ENCODE measurements around the gene WDR62. TPM values are rescaled to one million over a fixed set of nuclear protein-coding genes. Genes with fewer than 3 reads are reported as not detected.
"Not testable (repeated sequence)": the region's sequence is repeated elsewhere in the genome, so short reads cannot be mapped to it uniquely, and the experiment has no call there.

Gene WDR62
- total and polyA plus RNA-seq, 5 experiments from 2014 or later: 0.13 to 2.5 (median 1.1) TPM; not detected in 1

GRCh38 chr19:36068810-36069499, 14.3 kb downstream of the WDR62 start:
- H3K4me3 Mint-ChIP-seq, H3K9me3 Mint-ChIP-seq, H3K27ac Mint-ChIP-seq, ATAC-seq, H3K4me1 Mint-ChIP-seq, DNase-seq, POLR2A ChIA-PET, H3K36me3 Mint-ChIP-seq, H3K27me3 Mint-ChIP-seq: not testable (repeated sequence)

GRCh38 chr19:36072081-36072480, 17.4 kb downstream of the WDR62 start:
- Mint-ChIP-seq H3K4me1 (no peaks in the 10 kb centered on the region), H3K4me3 (no peak overlapping the region), H3K27ac (no peak overlapping the region), H3K9me3 (no peaks in the 10 kb centered on the region), H3K27me3 (no peaks in the 10 kb centered on the region), H3K36me3 (peaks cover 0 to 7% (median 0%) of the 10 kb centered on the region in 3 donors)
- no peak for ATAC-seq
- POLR2A ChIA-PET: no interaction called here
- no peak for DNase-seq

GRCh38 chr19:36073121-36073876, 18.6 kb downstream of the WDR62 start:
- no peak for DNase-seq
- no peak overlapping the region for H3K27ac Mint-ChIP-seq
- POLR2A ChIA-PET: interaction anchor here (0.6 kb wide), 1 partner anchor 104 kb away, joined by 3 read pairs; no protein-coding TSS in a partner anchor
- H3K4me1 Mint-ChIP-seq: no peaks in the 10 kb centered on the region
- H3K36me3 Mint-ChIP-seq: peaks cover 0 to 5% (median 0%) of the 10 kb centered on the region in 3 donors
- H3K27me3 Mint-ChIP-seq: no peaks in the 10 kb centered on the region
- H3K9me3 Mint-ChIP-seq: no peaks in the 10 kb centered on the region
- no peak for ATAC-seq
- H3K4me3 Mint-ChIP-seq: no peak overlapping the region

GRCh38 chr19:36079389-36079945, 24.8 kb downstream of the WDR62 start:
- no peaks in the 10 kb centered on the region for H3K9me3 Mint-ChIP-seq
- POLR2A ChIA-PET: interaction anchor here (0.6 kb wide), 1 partner anchor 1802 kb away, joined by 11 read pairs; no protein-coding TSS in a partner anchor
- H3K36me3 Mint-ChIP-seq: peaks cover 0 to 3% (median 0%) of the 10 kb centered on the region in 3 donors
- ATAC-seq (no peak), DNase-seq (no peak)
- no peaks in the 10 kb centered on the region for H3K4me1 Mint-ChIP-seq
- no peaks in the 10 kb centered on the region for H3K27me3 Mint-ChIP-seq
- H3K4me3 Mint-ChIP-seq: no peak overlapping the region
- peak overlapping the region in 3 of 10 donors; percentile 9 to 57 (median 21) for H3K27ac Mint-ChIP-seq

- POLR2A ChIA-PET: no interaction called here
- H3K27ac Mint-ChIP-seq: no peak overlapping the region
- DNase-seq: no peak
- no peaks in the 10 kb centered on the region for H3K9me3 Mint-ChIP-seq
- no peak overlapping the region for H3K4me3 Mint-ChIP-seq
- peaks cover 0 to 3% (median 0%) of the 10 kb centered on the region in 3 donors for H3K36me3 Mint-ChIP-seq
- no peaks in the 10 kb centered on the region for H3K4me1 Mint-ChIP-seq
- no peaks in the 10 kb centered on the region for H3K27me3 Mint-ChIP-seq
- ATAC-seq: no peak
Observed at GRCh38 chr19:36081385-36081784, 26.7 kb downstream of the WDR62 start.

- Mint-ChIP-seq H3K27me3 (no peaks in the 10 kb centered on the region), H3K27ac (no peak overlapping the region), H3K36me3 (peaks cover 0 to 3% (median 0%) of the 10 kb centered on the region in 3 donors), H3K4me1 (no peaks in the 10 kb centered on the region), H3K9me3 (no peaks in the 10 kb centered on the region), H3K4me3 (no peak overlapping the region)
- ATAC-seq (no peak), DNase-seq (no peak)
- POLR2A ChIA-PET: interaction anchor here (0.5 kb wide), 1 partner anchor 1828 kb away, joined by 3 read pairs; no protein-coding TSS in a partner anchor
Observed at GRCh38 chr19:36081894-36082293, 27.2 kb downstream of the WDR62 start.

- H3K9me3 Mint-ChIP-seq: no peaks in the 10 kb centered on the region
- H3K36me3 Mint-ChIP-seq: peaks cover 0 to 3% (median 0%) of the 10 kb centered on the region in 3 donors
- DNase-seq (no peak), ATAC-seq (no peak)
- no peaks in the 10 kb centered on the region for H3K4me1 Mint-ChIP-seq
- H3K4me3 Mint-ChIP-seq: no peak overlapping the region
- POLR2A ChIA-PET: no interaction called here
- no peak overlapping the region for H3K27ac Mint-ChIP-seq
- H3K27me3 Mint-ChIP-seq: no peaks in the 10 kb centered on the region
Observed at GRCh38 chr19:36082916-36083315, 28.2 kb downstream of the WDR62 start.

- Mint-ChIP-seq H3K9me3 (no peaks in the 10 kb centered on the region), H3K36me3 (peaks cover 0 to 3% (median 0%) of the 10 kb centered on the region in 3 donors), H3K4me3 (no peak overlapping the region), H3K27me3 (no peaks in the 10 kb centered on the region), H3K4me1 (no peaks in the 10 kb centered on the region), H3K27ac (no peak overlapping the region)
- POLR2A ChIA-PET: no interaction called here
- ATAC-seq (no peak), DNase-seq (no peak)
Observed at GRCh38 chr19:36084231-36085009, 29.7 kb downstream of the WDR62 start.

GRCh38 chr19:36086326-36086725, 31.6 kb downstream of the WDR62 start:
- peaks cover 0 to 2% (median 0%) of the 10 kb centered on the region in 4 donors for H3K4me1 Mint-ChIP-seq
- no peak overlapping the region for H3K27ac Mint-ChIP-seq
- DNase-seq (no peak), ATAC-seq (no peak)
- no peaks in the 10 kb centered on the region for H3K9me3 Mint-ChIP-seq
- H3K4me3 Mint-ChIP-seq: no peak overlapping the region
- peaks cover 0 to 3% (median 0%) of the 10 kb centered on the region in 3 donors for H3K36me3 Mint-ChIP-seq
- no peaks in the 10 kb centered on the region for H3K27me3 Mint-ChIP-seq
- POLR2A ChIA-PET: no interaction called here

GRCh38 chr19:36089847-36090246, 35.1 kb downstream of the WDR62 start:
- H3K27me3 Mint-ChIP-seq: no peaks in the 10 kb centered on the region
- H3K36me3 Mint-ChIP-seq: no peaks in the 10 kb centered on the region
- H3K9me3 Mint-ChIP-seq: no peaks in the 10 kb centered on the region
- POLR2A ChIA-PET: no interaction called here
- H3K4me3 Mint-ChIP-seq: no peak overlapping the region
- peak overlapping the region in 2 of 10 donors; percentile 4 to 82 for H3K27ac Mint-ChIP-seq
- no peak for DNase-seq
- H3K4me1 Mint-ChIP-seq: peaks cover 3 to 19% (median 15%) of the 10 kb centered on the region in 4 donors
- ATAC-seq: no peak

GRCh38 chr19:36090910-36091695, 36.4 kb downstream of the WDR62 start:
- ATAC-seq: no peak
- no peaks in the 10 kb centered on the region for H3K36me3 Mint-ChIP-seq
- DNase-seq: no peak
- no peak overlapping the region for H3K4me3 Mint-ChIP-seq
- peak overlapping the region in 1 of 10 donors; percentile 11 for H3K27ac Mint-ChIP-seq
- no peaks in the 10 kb centered on the region for H3K9me3 Mint-ChIP-seq
- POLR2A ChIA-PET: no interaction called here
- H3K27me3 Mint-ChIP-seq: no peaks in the 10 kb centered on the region
- peaks cover 3 to 19% (median 15%) of the 10 kb centered on the region in 4 donors for H3K4me1 Mint-ChIP-seq

GRCh38 chr19:36092566-36092965, 37.9 kb downstream of the WDR62 start:
- H3K4me1 Mint-ChIP-seq: peaks cover 3 to 19% (median 15%) of the 10 kb centered on the region in 4 donors
- DNase-seq (no peak), ATAC-seq (no peak)
- H3K36me3 Mint-ChIP-seq: no peaks in the 10 kb centered on the region
- H3K9me3 Mint-ChIP-seq: no peaks in the 10 kb centered on the region
- H3K27me3 Mint-ChIP-seq: no peaks in the 10 kb centered on the region
- peak overlapping the region in 8 of 10 donors; percentile 34 to 87 (median 74) for H3K27ac Mint-ChIP-seq
- POLR2A ChIA-PET: no interaction called here
- H3K4me3 Mint-ChIP-seq: peak overlapping the region in 2 of 10 donors; percentile 42

Measured in naive thymus-derived CD8-positive, alpha-beta T cell (primary cell).